Heart right ventricle (tissue), 16 donors: ENCODE results near the gene EXOSC9. TPM values are rescaled to one million over a fixed set of nuclear protein-coding genes. Genes with fewer than 3 reads are reported as not detected.

ENCODE experiments used
- ATAC-seq, 8 donors: fragments of 200-7000 bp; cut with Tn5 transposase; one replicate each; pipeline ENCODE4 v1.9.1; 2020; ENCODE audit warnings: mild to moderate bottlenecking in 8 of 8, moderate library complexity in 8 of 8, moderate number of reproducible peaks in 1 of 8
- DNase-seq, 2 donors: peaks; one replicate each; pipeline ENCODE4 v3.0.0-alpha.2; 2020
- H3K27ac ChIP-seq, 10 donors: fragments of 200-600 bp; sonication (generic) in 2 of 10; one replicate each; pipeline versions ENCODE4 v1.5.0 to v1.8.0; 2020 to 2022; ENCODE audit warnings: mild to moderate bottlenecking in 3 of 10
- H3K27me3 ChIP-seq, 7 donors: fragments of 200-600 bp; one replicate each; pipeline ENCODE4 v1.8.0; 2021 to 2022; ENCODE audit warnings: mild to moderate bottlenecking in 2 of 7
- H3K36me3 ChIP-seq, 9 donors: fragments of 200-600 bp; sonication (generic) in 1 of 9; one replicate each; pipeline versions ENCODE4 v1.5.0 to v1.8.0; 2020 to 2022; ENCODE audit warnings: mild to moderate bottlenecking in 2 of 9
- H3K4me1 ChIP-seq, 9 donors: fragments of 200-600 bp; sonication (generic) in 1 of 9; one replicate each; pipeline versions ENCODE4 v1.5.0 to v1.8.0; 2020 to 2022; ENCODE audit warnings: mild to moderate bottlenecking in 4 of 9
- H3K4me3 ChIP-seq, 10 donors: fragments of 200-600 bp; sonication (generic) in 2 of 10; one replicate each; pipeline versions ENCODE4 v1.5.0 to v1.8.0; 2020 to 2022; ENCODE audit warnings: mild to moderate bottlenecking in 7 of 10, moderate library complexity in 2 of 10
- H3K9me3 ChIP-seq, 11 donors: fragments of 200-600 bp in 10 of 11; sonication (generic) in 2 of 11; one replicate each; pipeline versions ENCODE4 v1.5.0 to v1.8.0; 2013 to 2022; ENCODE audit warnings: mild to moderate bottlenecking in 2 of 11, control low read depth in 1 of 11, moderate library complexity in 1 of 11
- CTCF ChIP-seq, 9 donors: fragments of 200-600 bp; sonication (generic) in 2 of 9; IDR thresholded peaks; one replicate each; pipeline versions ENCODE4 v1.5.0 to v1.8.0; 2021 to 2022; ENCODE audit warnings: antibody characterized with exemption in 9 of 9, mild to moderate bottlenecking in 5 of 9, moderate library complexity in 1 of 9
- WGBS, 2 donors: extraction: QIAGEN DNeasy Blood & Tissue Kit; methylation state at CpG; one replicate each; pipeline ENCODE4 v1.1.7; 2013; ENCODE audit warnings: inconsistent platforms in 1 of 2; 5-methylcytosine and 5-hydroxymethylcytosine counted together
- intact Hi-C, 10 donors: fragments of 100-400 bp; cut with DNase I; formaldehyde crosslinking; loops; one replicate each; pipeline versions ENCODE4 v1.11.1 to v1.14.2; 2022
- polyA plus RNA-seq, 2 donors: library from polyadenylated mRNA; stranded (reverse); fragments of 200-250 nt; gene quantifications; one replicate each; pipeline ENCODE4 v1.2.3, GENCODE V29; 2013
- total RNA-seq, 10 donors: library from RNA; stranded (reverse); fragmentation: NEBNext Ultra II Directional in 3 of 10; extraction: Animal tissue kit (Norgen Biotek cat#: 25700) in 3 of 10; gene quantifications; one replicate each; pipeline versions ENCODE4 v1.2.1 to v1.2.4, GENCODE V29; 2021 to 2023
- donor health status: Arrhythmogenic right ventricular cardiomyopathy.
- donor health status: ischemic (EF 13 %, LVEDD 7.1; RV severe dilation, severe dysfunction).
- donor health status: healthy with polysubstance abuse.
- donor health status: DM: no; HTN: yes; CAD: no.
- donor health status: DM: no; HTN: no; CAD: no.
- donor health status: ischemic (EF 25% LVEDD 6.9; RV normal size, moderate dysfunction).
- donor health status: ischemic (EF 25% LVEDD 5.7; RV mildly dilated, moderate dysfunction).
- donor health status: healthy.
- donor health status: DM: yes; HTN: yes; CAD: no.
- donor health status: Ischemic cardiomyopathy.
- donor health status: ischemic (EF 35%, LVEDD 5.7; RV mildly dilated, moderate dysfunction).
- donor health status: nonischemic (EF 11% LVEDD 7.7; RV severe dilation, severe dysfunction).
- donor health status: DM: yes; HTN: yes; CAD: no.
- donor health status: PGD.
- donor health status: ischemic (EF 29% LVEDD 5.4; RV normal size, mild dysfunction).
- donor health status: nonischemic (EF 23%, LVEDD 6.1; RV moderate dilation, normal function).

Gene EXOSC9
- total and polyA plus RNA-seq, 12 donors, result 10.7 to 29.2 (median 14.0) TPM

- H3K9me3 ChIP-seq, result no peaks in the 10 kb centered on the region
- intact Hi-C loops, result no loop called here
- peaks cover 0 to 14% (median 10%) of the 10 kb centered on the region in 9 donors for H3K4me1 ChIP-seq
- ATAC-seq (no peak), DNase-seq (no peak)
- no peak overlapping the region for H3K27ac ChIP-seq
- 15 to 22% methylated on average over 14 of the region's 14 CpGs for WGBS, 2 donors
- peak overlapping the region; percentile 18 to 54 (median 46) for H3K4me3 ChIP-seq
- H3K27me3 ChIP-seq, result peaks cover 7 to 87% (median 49%) of the 10 kb centered on the region in 7 donors
- no peaks in the 10 kb centered on the region for H3K36me3 ChIP-seq
- no peak for TF ChIP-seq CTCF (IDR thresholded peaks at IDR 0.05)
These were observed 36.8 kb upstream of the EXOSC9 start for GRCh38 chr4:121764303-121764701.

GRCh38 chr4:121764702-121765367, 36.3 kb upstream of the EXOSC9 start, which contains the start of gene SMIM43:
Gene SMIM43 (minus strand): TSS chr4:121765164. CDS start chr4:121765105, 59 bp downstream.
- no peaks in the 10 kb centered on the region for H3K9me3 ChIP-seq
- TF ChIP-seq CTCF (IDR thresholded peaks at IDR 0.05), result no peak
- 1% methylated on average over 74 to 75 of the region's 75 CpGs for WGBS, 2 donors
- intact Hi-C loops, result no loop called here
- peaks cover 7 to 92% (median 49%) of the 10 kb centered on the region in 7 donors for H3K27me3 ChIP-seq
- peaks cover 0 to 14% (median 10%) of the 10 kb centered on the region in 9 donors for H3K4me1 ChIP-seq
- H3K4me3 ChIP-seq, result peak within 1 kb of the TSS; percentile 18 to 54 (median 46)
- ATAC-seq, result peak in 2 of 8 donors; percentile 29 to 58
- no peak for DNase-seq
- H3K36me3 ChIP-seq, result no peaks in the 10 kb centered on the region
- H3K27ac ChIP-seq, result no peak within 1 kb of the TSS

GRCh38 chr4:121765368-121765705, 35.8 kb upstream of the EXOSC9 start:
- H3K9me3 ChIP-seq, result no peaks in the 10 kb centered on the region
- no peaks in the 10 kb centered on the region for H3K36me3 ChIP-seq
- H3K27ac ChIP-seq, result no peak overlapping the region
- 9 to 13% methylated on average over 16 of the region's 16 CpGs for WGBS, 2 donors
- no peak for TF ChIP-seq CTCF (IDR thresholded peaks at IDR 0.05)
- intact Hi-C loops, result no loop called here
- peak overlapping the region; percentile 18 to 54 (median 46) for H3K4me3 ChIP-seq
- H3K27me3 ChIP-seq, result peaks cover 7 to 91% (median 49%) of the 10 kb centered on the region in 7 donors
- H3K4me1 ChIP-seq, result peaks cover 0 to 14% (median 10%) of the 10 kb centered on the region in 9 donors
- ATAC-seq (peak in 1 of 8 donors; percentile 20), DNase-seq (no peak)

GRCh38 chr4:121765971-121766538, 35.1 kb upstream of the EXOSC9 start:
- no peak overlapping the region for H3K27ac ChIP-seq
- no peaks in the 10 kb centered on the region for H3K36me3 ChIP-seq
- no peaks in the 10 kb centered on the region for H3K9me3 ChIP-seq
- WGBS, 2 donors, result 58 to 81% methylated on average over 9 of the region's 9 CpGs
- DNase-seq, result no peak
- peaks cover 7 to 89% (median 49%) of the 10 kb centered on the region in 7 donors for H3K27me3 ChIP-seq
- TF ChIP-seq CTCF (IDR thresholded peaks at IDR 0.05), result no peak
- intact Hi-C loops, result no loop called here
- no peak overlapping the region for H3K4me3 ChIP-seq
- peaks cover 0 to 14% (median 10%) of the 10 kb centered on the region in 9 donors for H3K4me1 ChIP-seq
- ATAC-seq, result no peak
